HG02970 (cell line): ENCODE data around the gene SGCD.

Experiments
- ATAC-seq: cut with Tn5 transposase; IDR thresholded peaks from one replicate; pipeline ENCODE4 v1.9.1; 2021; ENCODE audit warnings: mild to moderate bottlenecking, moderate library complexity, moderate number of reproducible peaks; ENCODE audit not compliant: unreplicated experiment, low FRiP score

The SGCD gene

GRCh38 chr5:156677963-156678362, 351.0 kb downstream of the SGCD start:
- ATAC-seq = no peak

GRCh38 chr5:156678484-156678883, 351.5 kb downstream of the SGCD start:
- no peak for ATAC-seq

GRCh38 chr5:156680831-156681230, 353.9 kb downstream of the SGCD start:
- ATAC-seq = no peak

- no peak for ATAC-seq
Measured at GRCh38 chr5:156681265-156681664, 354.3 kb downstream of the SGCD start.

GRCh38 chr5:156682971-156683370, 356.0 kb downstream of the SGCD start:
- no peak for ATAC-seq

- ATAC-seq = no peak
Measured at GRCh38 chr5:156683509-156683908, 356.5 kb downstream of the SGCD start.

- ATAC-seq = no peak
Measured at GRCh38 chr5:156684216-156684615, 357.3 kb downstream of the SGCD start.

- no peak for ATAC-seq
Measured at GRCh38 chr5:156685481-156685880, 358.5 kb downstream of the SGCD start.

- no peak for ATAC-seq
Measured at GRCh38 chr5:156686380-156686779, 359.4 kb downstream of the SGCD start.

- ATAC-seq = no peak
Measured at GRCh38 chr5:156686796-156687195, 359.8 kb downstream of the SGCD start.

GRCh38 chr5:156687514-156687913, 360.6 kb downstream of the SGCD start:
- ATAC-seq = no peak

GRCh38 chr5:156691572-156691971, 364.6 kb downstream of the SGCD start:
- ATAC-seq = no peak

- no peak for ATAC-seq
Measured at GRCh38 chr5:156693113-156693512, 366.1 kb downstream of the SGCD start.

GRCh38 chr5:156694598-156694997, 367.6 kb downstream of the SGCD start:
- no peak for ATAC-seq

- ATAC-seq = no peak
Measured at GRCh38 chr5:156695774-156696173, 368.8 kb downstream of the SGCD start.

GRCh38 chr5:156698323-156698722, 371.4 kb downstream of the SGCD start:
- no peak for ATAC-seq

- no peak for ATAC-seq
Measured at GRCh38 chr5:156699147-156699546, 372.2 kb downstream of the SGCD start.

GRCh38 chr5:156704139-156704538, 377.2 kb downstream of the SGCD start:
- ATAC-seq = no peak

- ATAC-seq = no peak
Measured at GRCh38 chr5:156706631-156707030, 379.7 kb downstream of the SGCD start.

- ATAC-seq = no peak
Measured at GRCh38 chr5:156707750-156708149, 380.8 kb downstream of the SGCD start.

GRCh38 chr5:156715287-156715686, 388.3 kb downstream of the SGCD start:
- ATAC-seq = no peak

- no peak for ATAC-seq
Measured at GRCh38 chr5:156716591-156717380, 389.8 kb downstream of the SGCD start.

GRCh38 chr5:156718985-156719384, 392.0 kb downstream of the SGCD start:
- ATAC-seq = no peak
